Cerebellar nuclear complex (tissue), 1 donor: ENCODE results near the gene APOBEC3C.
"Not testable (repeated sequence)": the region's sequence is repeated elsewhere in the genome, so short reads cannot be mapped to it uniquely, and the experiment has no call there.

ENCODE experiments used
- DNase-seq, 2 experiments: peaks; one replicate each; lab custom pipeline; 2025; lab: John Stamatoyannopoulos, UW

Gene APOBEC3C

DNA sequence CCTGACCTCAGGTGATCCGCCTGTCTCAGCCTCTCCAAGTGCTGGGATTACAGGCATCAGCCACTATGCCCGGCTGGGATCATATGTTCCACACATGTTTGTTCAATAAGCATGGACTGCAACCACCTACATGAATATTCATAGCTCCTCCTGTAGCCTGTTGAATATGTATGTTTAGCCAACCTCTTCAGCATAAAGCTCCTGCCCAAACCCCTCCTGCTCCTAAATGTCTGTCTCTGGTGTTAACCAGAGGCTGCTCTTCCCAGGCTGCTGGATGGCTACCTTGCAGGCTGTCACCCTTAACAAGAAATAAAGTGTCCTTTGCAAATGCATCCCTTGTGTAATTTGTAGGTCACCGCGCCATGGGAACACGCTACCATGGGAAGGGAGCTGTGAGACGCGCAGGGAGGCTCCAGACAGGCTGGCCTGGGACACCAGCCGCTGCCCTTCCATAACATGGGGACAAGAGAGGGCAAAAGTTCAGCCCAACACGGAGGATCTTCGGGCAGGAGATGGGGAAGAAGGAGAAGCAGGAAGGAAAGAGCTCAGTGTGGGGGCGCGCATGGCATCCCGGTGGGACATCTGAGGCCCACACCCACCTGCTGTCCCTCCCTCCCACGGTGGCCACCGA, 6.1 kb downstream of the APOBEC3C start:
- DNase-seq = not testable (repeated sequence)

DNA sequence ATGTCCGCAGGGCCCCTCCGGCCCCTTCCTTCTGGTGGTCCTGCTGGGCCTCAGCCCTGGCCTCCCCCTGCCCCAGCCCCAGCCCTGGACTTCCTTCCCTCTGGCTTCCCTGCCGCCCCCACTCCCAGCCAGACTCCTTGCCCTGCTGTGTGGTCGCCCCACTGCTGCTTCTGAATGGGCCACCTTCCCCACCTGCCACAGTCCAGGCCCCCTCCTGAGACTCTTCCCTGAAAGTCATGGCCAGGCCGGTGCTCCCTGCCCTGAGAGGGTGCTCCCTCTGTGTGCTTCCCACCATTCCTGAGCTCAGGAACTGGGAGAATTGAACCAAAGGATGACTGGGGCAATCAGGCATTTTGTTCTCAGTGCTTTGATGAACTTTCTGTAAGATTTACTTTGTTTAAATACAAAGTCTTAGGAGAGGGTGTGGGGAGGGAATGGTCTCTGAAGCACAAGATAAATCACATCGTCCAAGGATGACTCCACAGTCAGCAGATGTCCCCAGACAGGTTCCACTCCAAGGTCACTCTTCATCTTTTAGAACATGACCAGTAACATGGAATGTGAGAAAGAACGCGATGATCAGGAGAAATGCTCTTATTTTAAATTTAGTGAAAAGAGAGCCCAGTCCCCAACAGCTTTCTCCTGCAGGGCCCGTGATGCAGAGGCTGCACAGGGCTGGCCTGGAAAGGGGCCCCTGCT, 7.6 kb downstream of the APOBEC3C start:
- no peak for DNase-seq

DNA sequence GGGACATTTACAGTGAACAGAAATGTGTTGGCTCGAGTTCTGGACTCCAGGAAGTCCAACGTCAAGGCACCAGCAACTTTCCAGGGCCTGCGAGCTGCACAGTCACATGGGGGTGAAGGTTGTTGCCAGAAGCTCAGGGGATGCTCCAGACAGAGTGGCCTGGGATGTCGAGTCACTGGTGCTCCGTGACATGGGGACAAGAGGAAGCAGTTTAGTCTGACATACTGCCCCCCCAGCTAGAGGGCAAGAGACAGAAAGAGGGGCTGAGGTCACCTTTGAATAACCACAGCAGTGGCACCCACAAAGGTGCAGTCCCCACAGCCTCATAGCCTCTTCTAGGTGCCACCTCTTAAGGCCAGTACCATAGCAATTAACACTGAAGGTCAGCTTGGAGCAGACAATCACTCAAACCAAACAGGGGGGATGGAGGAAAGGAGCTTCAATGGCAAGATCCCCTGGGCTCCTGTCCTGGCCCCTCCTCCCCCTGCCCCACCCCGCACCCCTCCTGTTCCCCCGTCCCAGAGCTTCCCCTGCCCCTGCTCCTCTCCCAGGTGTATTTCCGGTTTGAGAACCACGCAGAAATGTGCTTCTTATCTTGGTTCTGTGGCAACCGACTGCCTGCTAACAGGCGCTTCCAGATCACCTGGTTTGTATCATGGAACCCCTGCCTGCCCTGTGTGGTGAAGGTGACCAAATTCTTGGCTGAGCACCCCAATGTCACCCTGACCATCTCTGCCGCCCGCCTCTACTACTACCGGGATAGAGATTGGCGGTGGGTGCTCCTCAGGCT, 10.7 kb downstream of the APOBEC3C start:
- DNase-seq = no peak

DNA sequence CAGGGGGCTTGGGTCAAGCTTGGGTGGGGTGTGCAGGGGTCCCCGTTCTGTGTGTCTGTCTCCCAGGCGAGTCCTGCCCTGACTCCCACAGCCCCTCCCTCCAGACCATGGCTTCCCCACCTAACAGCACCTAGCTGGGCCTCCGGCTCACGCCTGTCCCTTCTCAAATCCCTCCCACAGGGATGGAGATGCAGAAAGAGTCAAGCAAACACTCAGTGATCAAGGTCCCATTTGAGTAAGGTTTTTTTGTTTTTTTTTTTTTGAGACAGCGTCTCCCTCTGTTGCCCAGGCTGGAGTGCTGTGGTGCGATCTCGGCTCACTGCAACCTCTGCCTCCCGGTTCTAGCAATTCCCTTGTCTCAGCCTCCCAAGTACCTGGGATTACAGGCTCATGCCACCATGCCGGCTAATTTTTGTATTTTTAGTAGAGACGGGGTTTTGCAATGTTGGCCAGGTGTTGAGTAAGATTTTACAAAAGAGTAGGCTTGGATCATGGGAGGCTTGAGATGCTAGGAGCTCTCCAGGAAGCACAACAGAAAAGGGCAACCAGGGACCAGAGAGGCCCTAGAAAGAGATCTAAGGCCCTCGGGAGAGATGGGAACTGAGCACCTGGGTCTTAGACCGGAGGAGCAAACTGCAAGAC, 12.6 kb downstream of the APOBEC3C start:
- no peak for DNase-seq

GRCh38 chr22:39027717-39028116, 13.7 kb downstream of the APOBEC3C start:
- no peak for DNase-seq

- DNase-seq = no peak
Measured at GRCh38 chr22:39028281-39028680, 14.2 kb downstream of the APOBEC3C start.

DNA sequence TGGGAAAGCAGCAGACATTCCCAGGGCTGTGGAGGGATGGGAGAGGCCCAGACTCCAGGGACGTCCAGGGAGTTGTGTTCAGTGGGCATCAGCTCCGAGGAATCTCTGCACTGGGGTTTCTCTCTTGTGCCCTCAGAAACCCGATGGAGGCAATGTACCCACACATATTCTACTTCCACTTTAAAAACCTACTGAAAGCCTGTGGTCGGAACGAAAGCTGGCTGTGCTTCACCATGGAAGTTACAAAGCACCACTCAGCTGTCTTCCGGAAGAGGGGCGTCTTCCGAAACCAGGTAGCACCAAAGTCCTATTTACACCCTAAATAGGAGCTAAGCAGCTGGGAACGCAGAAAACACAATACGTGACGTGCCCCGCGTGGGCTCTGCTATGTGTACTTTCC, 15.2 kb downstream of the APOBEC3C start:
- DNase-seq = no peak

GRCh38 chr22:39030705-39031104, 16.6 kb downstream of the APOBEC3C start:
- DNase-seq = no peak

GRCh38 chr22:39031434-39032295, 17.6 kb downstream of the APOBEC3C start:
- not testable (repeated sequence) for DNase-seq

- DNase-seq = not testable (repeated sequence)
Measured at GRCh38 chr22:39037071-39037470, 23.0 kb downstream of the APOBEC3C start.

- DNase-seq = no peak
Measured at GRCh38 chr22:39039306-39040126, 25.5 kb downstream of the APOBEC3C start.

- DNase-seq = not testable (repeated sequence)
Measured at GRCh38 chr22:39040155-39040537, 26.1 kb downstream of the APOBEC3C start.

DNA sequence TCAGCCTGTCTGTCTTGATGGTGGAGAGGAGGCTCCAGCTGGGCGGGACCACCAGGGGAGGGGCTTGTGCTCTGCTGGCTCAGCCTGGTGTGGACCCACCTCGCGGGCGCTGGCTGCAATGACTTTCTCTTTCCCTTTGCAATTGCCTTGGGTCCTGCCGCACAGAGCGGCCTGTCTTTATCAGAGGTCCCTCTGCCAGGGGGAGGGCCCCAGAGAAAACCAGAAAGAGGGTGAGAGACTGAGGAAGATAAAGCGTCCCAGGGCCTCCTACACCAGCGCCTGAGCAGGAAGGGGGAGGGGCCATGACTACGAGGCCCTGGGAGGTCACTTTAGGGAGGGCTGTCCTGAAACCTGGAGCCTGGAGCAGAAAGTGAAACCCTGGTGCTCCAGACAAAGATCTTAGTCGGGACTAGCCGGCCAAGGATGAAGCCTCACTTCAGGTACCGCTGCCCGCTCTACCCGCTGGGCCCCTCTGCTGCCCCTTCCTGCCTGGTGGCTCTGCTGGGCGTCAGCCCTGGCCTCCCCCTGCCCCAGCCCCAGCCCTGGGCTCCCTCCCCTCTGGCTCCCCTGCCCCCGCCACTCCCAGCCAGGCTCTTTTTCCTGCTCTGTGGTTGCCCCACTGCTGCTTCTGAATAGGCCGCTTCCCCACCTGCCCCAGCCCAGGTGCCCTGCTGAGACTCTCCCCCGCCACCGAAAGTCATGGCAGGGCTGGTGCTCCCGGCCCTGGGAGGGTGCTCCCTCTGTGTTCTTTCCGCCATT, 26.7 kb downstream of the APOBEC3C start, which contains the start of gene APOBEC3F:
Gene APOBEC3F (plus strand): TSS at position 327 of the 759 bp plus-strand sequence. CDS start 97 bp downstream, at position 424.
- not testable (repeated sequence) for DNase-seq

DNA sequence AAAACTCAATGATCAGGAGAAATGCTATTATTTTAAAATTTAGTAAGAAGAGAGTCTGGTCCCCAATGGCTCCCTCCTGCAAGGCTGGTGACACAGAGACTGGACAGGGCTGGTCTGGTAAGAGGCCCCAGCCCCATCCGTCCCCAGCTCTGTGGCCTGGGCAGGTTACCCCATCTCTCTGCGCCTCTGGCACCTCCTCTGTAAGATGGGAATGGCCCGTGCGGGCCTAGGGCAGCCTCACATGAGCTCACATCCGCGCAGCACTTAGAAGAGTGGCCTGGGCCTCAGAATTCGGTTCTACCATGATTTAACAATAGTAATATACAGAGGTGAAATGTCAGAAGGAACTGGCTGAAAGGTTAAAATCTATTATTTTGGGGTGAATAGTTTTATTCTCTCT, 27.9 kb downstream of the APOBEC3C start:
- DNase-seq = no peak

- DNase-seq = not testable (repeated sequence)
Measured at GRCh38 chr22:39043063-39043462, 29.0 kb downstream of the APOBEC3C start.

DNA sequence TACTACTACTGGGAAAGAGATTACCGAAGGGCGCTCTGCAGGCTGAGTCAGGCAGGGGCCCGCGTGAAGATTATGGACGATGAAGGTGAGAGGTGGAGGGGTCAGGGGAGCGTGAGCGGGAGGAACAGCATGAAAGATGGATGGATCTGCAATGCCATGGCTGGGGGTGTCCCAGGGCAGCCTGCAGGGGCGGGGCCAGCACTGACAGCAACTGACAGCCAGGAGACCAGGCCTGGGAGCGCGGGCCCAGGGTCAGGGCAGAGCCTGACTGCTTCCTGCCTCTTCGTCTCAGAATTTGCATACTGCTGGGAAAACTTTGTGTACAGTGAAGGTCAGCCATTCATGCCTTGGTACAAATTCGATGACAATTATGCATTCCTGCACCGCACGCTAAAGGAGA, 31.1 kb downstream of the APOBEC3C start:
- DNase-seq = not testable (repeated sequence)

DNA sequence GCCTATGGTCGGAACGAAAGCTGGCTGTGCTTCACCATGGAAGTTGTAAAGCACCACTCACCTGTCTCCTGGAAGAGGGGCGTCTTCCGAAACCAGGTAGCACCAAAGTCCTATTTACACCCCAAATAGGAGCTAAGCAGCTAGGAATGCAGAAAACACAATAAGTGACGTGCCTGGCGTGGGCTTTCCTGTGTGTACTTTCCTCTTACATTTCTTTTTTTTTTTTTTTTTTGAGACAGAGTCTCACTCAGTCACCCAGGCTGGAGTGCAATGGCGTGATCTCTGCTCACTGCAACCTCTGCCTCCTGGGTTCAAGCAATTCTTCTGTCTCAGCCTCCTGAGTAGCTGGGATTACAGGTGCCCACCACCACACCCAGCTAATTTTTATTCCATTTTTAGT, 35.4 kb downstream of the APOBEC3C start:
- DNase-seq = not testable (repeated sequence)

- DNase-seq = not testable (repeated sequence)
Measured at GRCh38 chr22:39051844-39052495, 37.9 kb downstream of the APOBEC3C start.

DNA sequence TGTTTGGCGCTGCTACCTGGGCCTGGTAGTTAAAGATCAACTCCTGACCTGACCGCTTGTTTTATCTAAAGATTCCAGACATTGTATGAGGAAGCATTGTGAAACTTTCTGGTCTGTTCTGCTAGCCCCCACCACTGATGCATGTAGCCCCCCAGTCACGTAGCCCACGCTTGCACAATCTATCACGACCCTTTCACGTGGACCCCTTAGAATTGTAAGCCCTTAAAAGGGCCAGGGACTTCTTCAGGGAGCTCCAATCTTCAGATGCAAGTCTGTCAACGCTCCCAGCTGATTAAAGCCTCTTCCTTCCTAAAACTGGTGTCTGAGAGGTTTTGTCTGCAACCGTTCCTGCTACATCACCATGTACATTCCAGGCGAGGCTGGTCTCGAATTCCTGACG, 41.6 kb downstream of the APOBEC3C start:
- DNase-seq = no peak
